GM18861 (cell line): Measurements from ENCODE around the gene STEAP2.
"Not testable (repeated sequence)": the region's sequence is repeated elsewhere in the genome, so short reads cannot be mapped to it uniquely, and the experiment has no call there.

Experiments
- ATAC-seq: cut with Tn5 transposase; IDR thresholded peaks from one replicate; pipeline ENCODE4 v1.9.1; 2021; ENCODE audit not compliant: unreplicated experiment

STEAP2 gene

GRCh38 chr7:90232430-90232829 is 20.9 kb downstream of the STEAP2 start:
- no peak for ATAC-seq

GRCh38 chr7:90233569-90233968 is 22.0 kb downstream of the STEAP2 start:
- no peak for ATAC-seq

- no peak for ATAC-seq
These were observed 25.3 kb downstream of the STEAP2 start for GRCh38 chr7:90236721-90237289.

- ATAC-seq = no peak
These were observed 26.5 kb downstream of the STEAP2 start for GRCh38 chr7:90238022-90238421.

- no peak for ATAC-seq
These were observed 27.0 kb downstream of the STEAP2 start for GRCh38 chr7:90238583-90238982.

GRCh38 chr7:90239050-90239449 is 27.5 kb downstream of the STEAP2 start:
- no peak for ATAC-seq

- ATAC-seq = no peak
These were observed 28.2 kb downstream of the STEAP2 start for GRCh38 chr7:90239625-90240228.

- ATAC-seq = peak; percentile 58
These were observed 31.0 kb downstream of the STEAP2 start for GRCh38 chr7:90242369-90243168.

GRCh38 chr7:90243556-90243955 is 32.0 kb downstream of the STEAP2 start:
- ATAC-seq = no peak

GRCh38 chr7:90244565-90244908 is 33.0 kb downstream of the STEAP2 start:
- ATAC-seq = no peak

GRCh38 chr7:90244909-90245851 is 33.6 kb downstream of the STEAP2 start, which contains the start of gene CFAP69:
Gene CFAP69, plus strand, starts transcription at chr7:90245174. Its CDS starts 251 bp downstream, at chr7:90245425.
- ATAC-seq = peak; percentile 68

GRCh38 chr7:90246171-90246570 is 34.6 kb downstream of the STEAP2 start:
- ATAC-seq = no peak

GRCh38 chr7:90248706-90249105 is 37.2 kb downstream of the STEAP2 start:
- no peak for ATAC-seq

GRCh38 chr7:90250601-90251303 is 39.2 kb downstream of the STEAP2 start:
- ATAC-seq = no peak

GRCh38 chr7:90251304-90251635 is 39.7 kb downstream of the STEAP2 start:
- no peak for ATAC-seq

- not testable (repeated sequence) for ATAC-seq
These were observed 44.5 kb downstream of the STEAP2 start for GRCh38 chr7:90256011-90256410.

GRCh38 chr7:90256778-90257177 is 45.2 kb downstream of the STEAP2 start:
- ATAC-seq = no peak

GRCh38 chr7:90261441-90261840 is 49.9 kb downstream of the STEAP2 start:
- peak; percentile 53 for ATAC-seq

GRCh38 chr7:90262438-90262837 is 50.9 kb downstream of the STEAP2 start:
- peak; percentile 93 for ATAC-seq

GRCh38 chr7:90266808-90267207 is 55.3 kb downstream of the STEAP2 start:
- no peak for ATAC-seq
